NCI-H526 (cell line): ENCODE data around the gene MRPL30.
"Not testable (repeated sequence)": the region's sequence is repeated elsewhere in the genome, so short reads cannot be mapped to it uniquely, and the experiment has no call there.

Experiments
- DNase-seq, 2 experiments: peaks; one replicate each; lab custom pipeline; 2025; lab: John Stamatoyannopoulos, UW

The MRPL30 gene

GRCh38 chr2:99184811-99185210 is 3.8 kb downstream of the MRPL30 start:
- DNase-seq = no peak

GRCh38 chr2:99187011-99187410 is 6.0 kb downstream of the MRPL30 start:
- no peak for DNase-seq

GRCh38 chr2:99188357-99188756 is 7.4 kb downstream of the MRPL30 start:
- no peak for DNase-seq

- no peak for DNase-seq
These were observed 9.6 kb downstream of the MRPL30 start for GRCh38 chr2:99190548-99190947.

- DNase-seq = not testable (repeated sequence)
These were observed 11.4 kb downstream of the MRPL30 start for GRCh38 chr2:99192364-99192763.

GRCh38 chr2:99198103-99198841 is 17.3 kb downstream of the MRPL30 start:
- no peak for DNase-seq

- DNase-seq = no peak
These were observed 19.3 kb downstream of the MRPL30 start for GRCh38 chr2:99200076-99200800.

GRCh38 chr2:99201959-99202678 is 21.1 kb downstream of the MRPL30 start:
- no peak for DNase-seq

- DNase-seq = no peak
These were observed 24.5 kb downstream of the MRPL30 start for GRCh38 chr2:99205491-99205890.

- DNase-seq = no peak
These were observed 35.1 kb downstream of the MRPL30 start for GRCh38 chr2:99216096-99216495.

- DNase-seq = no peak
These were observed 37.0 kb downstream of the MRPL30 start for GRCh38 chr2:99217929-99218501.

GRCh38 chr2:99233177-99233576 is 52.2 kb downstream of the MRPL30 start:
- not testable (repeated sequence) for DNase-seq

GRCh38 chr2:99238599-99238998 is 57.6 kb downstream of the MRPL30 start:
- DNase-seq = no peak

GRCh38 chr2:99240431-99240830 is 59.4 kb downstream of the MRPL30 start:
- peak in 1 of 2 experiments; percentile 32 for DNase-seq

- no peak for DNase-seq
These were observed 61.2 kb downstream of the MRPL30 start for GRCh38 chr2:99242151-99242550.
